Breast epithelium (tissue), 4 donors: ENCODE results near the gene CDHR3. TPM values are rescaled to one million over a fixed set of nuclear protein-coding genes. Genes with fewer than 3 reads are reported as not detected.

Experiments used
- DNase-seq, 2 donors: peaks; one replicate each; pipeline ENCODE4 v3.0.0-alpha.2; 2019; ENCODE audit warnings: low spot score in 2 of 2
- H3K27ac ChIP-seq, 2 donors: fragments of 200-600 bp; sonication (generic) in 1 of 2; one replicate each; pipeline ENCODE4 v1.5.1; 2016 to 2019; ENCODE audit warnings: mild to moderate bottlenecking in 1 of 2
- H3K27me3 ChIP-seq, 2 donors: fragments of 200-600 bp; sonication (generic) in 1 of 2; one replicate each; pipeline versions ENCODE4 v1.5.1 to v1.6.0; 2017 to 2019; ENCODE audit warnings: control low read depth in 1 of 2, mild to moderate bottlenecking in 1 of 2
- H3K36me3 ChIP-seq: fragments of 200-600 bp; one replicate; pipeline ENCODE4 v1.5.1; 2019
- H3K4me1 ChIP-seq, 2 donors: fragments of 200-600 bp; sonication (generic); one replicate each; pipeline ENCODE4 v1.5.1; 2016 to 2019; ENCODE audit warnings: control low read depth in 1 of 2
- H3K4me3 ChIP-seq, 3 donors: fragments of 200-600 bp; sonication (generic); 1 replicate in 2 of 3; 2 replicates in 1 of 3; pipeline ENCODE4 v1.5.1; 2016 to 2019; ENCODE audit warnings: mild to moderate bottlenecking in 3 of 3, moderate library complexity in 2 of 3
- H3K9me3 ChIP-seq, 2 donors: fragments of 200-600 bp; sonication (generic) in 1 of 2; one replicate each; pipeline ENCODE4 v1.5.1; 2016 to 2019; ENCODE audit warnings: control low read depth in 1 of 2
- CTCF ChIP-seq, 3 donors: fragments of 450-650 bp; IDR thresholded peaks; one replicate each; pipeline ENCODE4 v1.5.1; 2016 to 2017; ENCODE audit warnings: antibody characterized with exemption in 3 of 3, mild to moderate bottlenecking in 3 of 3, moderate library complexity in 3 of 3
- POLR2A ChIP-seq: fragments of 450-650 bp; IDR thresholded peaks from one replicate; pipeline ENCODE4 v1.6.1; 2016; ENCODE audit warnings: antibody characterized with exemption, mild to moderate bottlenecking, moderate library complexity
- POLR2AphosphoS5 ChIP-seq, 3 donors: sonication (generic); formaldehyde crosslinking; IDR thresholded peaks; one replicate each; pipeline ENCODE4 v1.6.1; 2017; ENCODE audit warnings: antibody characterized with exemption in 3 of 3
- intact Hi-C: fragments of 100-400 bp; cut with DNase I; formaldehyde crosslinking; loops from one replicate; pipeline ENCODE4 v1.15.1; 2023; ENCODE audit warnings: low total_unique reads
- total RNA-seq, 3 donors: library from RNA; depleted of rRNA; stranded (reverse); fragments of >200 nt; gene quantifications; one replicate each; pipeline ENCODE4 v1.1.0, GENCODE V29; 2016

CDHR3 gene
- total RNA-seq, 3 donors from 2014 or later: 4.6 to 8.8 (median 6.4) TPM

GRCh38 chr7:106054156-106054910 is 91.3 kb downstream of the CDHR3 start:
- H3K4me3 ChIP-seq: no peak overlapping the region
- H3K27me3 ChIP-seq: no peaks in the 10 kb centered on the region
- peaks cover 0 to 20% of the 10 kb centered on the region in 2 donors for H3K4me1 ChIP-seq
- H3K36me3 ChIP-seq: no peaks in the 10 kb centered on the region
- no peak for DNase-seq
- no peak overlapping the region for H3K27ac ChIP-seq
- intact Hi-C loops: loop anchor here (5.0 kb wide), 1 partner anchor 88 kb away; no protein-coding TSS in a partner anchor
- TF ChIP-seq CTCF (IDR thresholded peaks at IDR 0.05): no peak
- TF ChIP-seq POLR2A: no peak
- TF ChIP-seq POLR2AphosphoS5 (IDR thresholded peaks at IDR 0.05): no peak
- H3K9me3 ChIP-seq: no peaks in the 10 kb centered on the region

DNA sequence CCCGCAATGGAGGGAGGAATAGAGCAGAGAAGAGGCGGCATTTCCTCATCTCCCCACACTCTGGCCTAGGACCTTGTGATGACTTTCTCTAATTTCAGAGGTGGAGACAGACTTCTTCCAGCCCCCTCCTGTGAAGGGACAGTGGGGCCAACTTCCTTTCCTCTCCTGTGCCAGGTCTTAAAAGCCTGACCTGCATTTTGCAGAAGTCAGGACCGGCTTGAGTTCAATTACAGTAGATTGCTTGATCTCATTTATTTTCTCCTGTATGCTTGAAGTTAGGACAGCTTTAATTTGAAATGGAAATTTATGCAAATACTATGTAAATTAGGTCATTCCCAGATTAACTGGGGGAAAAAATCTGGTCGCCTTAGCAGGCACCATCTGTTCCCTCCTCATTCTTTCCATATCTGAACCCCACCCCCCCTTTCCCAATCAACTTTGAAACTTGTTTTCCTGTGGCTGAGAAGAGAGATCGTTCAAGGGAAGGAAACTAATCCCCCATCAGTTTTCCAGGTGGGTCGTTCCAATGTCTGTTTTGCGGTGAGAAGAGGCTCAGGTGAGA is 92.0 kb downstream of the CDHR3 start:
- TF ChIP-seq CTCF (IDR thresholded peaks at IDR 0.05) (no peak), POLR2A (no peak), POLR2AphosphoS5 (IDR thresholded peaks at IDR 0.05) (no peak)
- Histone ChIP-seq H3K27me3 (no peaks in the 10 kb centered on the region), H3K9me3 (no peaks in the 10 kb centered on the region), H3K27ac (no peak overlapping the region), H3K4me1 (peaks cover 0 to 20% of the 10 kb centered on the region in 2 donors), H3K36me3 (no peaks in the 10 kb centered on the region), H3K4me3 (no peak overlapping the region)
- intact Hi-C loops: loop anchor here (5.0 kb wide), 2 partner anchors 87 to 102 kb away; no protein-coding TSS in a partner anchor
- no peak for DNase-seq

- Histone ChIP-seq H3K9me3 (no peaks in the 10 kb centered on the region), H3K27me3 (no peaks in the 10 kb centered on the region), H3K27ac (no peak overlapping the region), H3K36me3 (no peaks in the 10 kb centered on the region), H3K4me3 (no peak overlapping the region), H3K4me1 (peaks cover 0 to 13% of the 10 kb centered on the region in 2 donors)
- no peak for TF ChIP-seq POLR2AphosphoS5 (IDR thresholded peaks at IDR 0.05)
- no peak for TF ChIP-seq POLR2A
- TF ChIP-seq CTCF (IDR thresholded peaks at IDR 0.05): peak; percentile 83 to 93 (median 84)
- DNase-seq: peak; percentile 67 to 70
- intact Hi-C loops: loop anchor here (5.0 kb wide), 1 partner anchor 101 kb away; no protein-coding TSS in a partner anchor
Measured at GRCh38 chr7:106056513-106057203, 93.6 kb downstream of the CDHR3 start.

DNA sequence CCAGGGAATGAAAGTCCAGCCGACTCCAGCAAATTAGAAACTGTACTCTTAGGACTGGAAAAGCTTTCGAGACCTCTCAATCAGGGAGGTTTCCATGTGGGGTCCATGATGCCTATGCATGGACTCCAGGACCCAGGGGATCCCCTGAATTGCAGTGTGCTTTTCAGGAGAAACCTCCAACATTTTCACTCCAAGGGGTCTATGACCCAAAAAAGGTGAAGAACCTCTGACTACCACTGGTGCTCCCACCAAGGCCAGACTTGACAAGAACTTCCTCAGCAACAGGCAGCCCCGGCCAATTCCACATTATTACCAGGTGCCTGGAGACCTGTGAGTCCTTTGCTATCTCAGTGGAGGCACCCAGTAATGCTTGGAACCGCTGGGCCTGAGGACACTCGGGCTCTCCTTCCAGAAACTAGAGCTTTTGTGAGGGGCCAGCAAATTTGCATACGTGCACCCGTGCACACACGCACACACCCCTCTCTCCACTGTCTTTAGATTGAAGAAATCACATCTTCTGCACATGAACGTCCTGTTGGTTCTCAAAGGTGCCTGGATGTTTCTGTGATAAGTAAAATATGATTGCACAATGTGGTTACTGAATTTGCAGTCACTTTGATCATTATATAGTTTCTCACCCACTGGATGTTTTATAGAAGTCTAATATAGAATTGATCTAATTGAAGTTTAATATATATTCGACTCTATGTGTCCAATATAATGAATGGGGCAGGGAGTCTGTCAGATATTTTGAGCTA is 94.3 kb downstream of the CDHR3 start:
- TF ChIP-seq POLR2AphosphoS5 (IDR thresholded peaks at IDR 0.05): no peak
- peak in 1 of 3 donors; percentile 7 for TF ChIP-seq CTCF (IDR thresholded peaks at IDR 0.05)
- no peak for TF ChIP-seq POLR2A
- Histone ChIP-seq H3K4me3 (no peak overlapping the region), H3K27me3 (no peaks in the 10 kb centered on the region), H3K9me3 (no peaks in the 10 kb centered on the region), H3K27ac (peak overlapping the region in 1 of 2 donors; percentile 78), H3K4me1 (peaks cover 0 to 13% of the 10 kb centered on the region in 2 donors), H3K36me3 (no peaks in the 10 kb centered on the region)
- intact Hi-C loops: loop anchor here (5.0 kb wide), 1 partner anchor 100 kb away; no protein-coding TSS in a partner anchor
- no peak for DNase-seq
